Activated effector memory CD4-positive, alpha-beta T cell treated with Interleukin-2 at 50 U/mL for 16 hours (primary cell): ENCODE data around the gene NOM1.

Experiments used
- DNase-seq: peaks from one replicate; pipeline ENCODE4 v3.0.0-alpha.2; 2020

The NOM1 gene

DNA sequence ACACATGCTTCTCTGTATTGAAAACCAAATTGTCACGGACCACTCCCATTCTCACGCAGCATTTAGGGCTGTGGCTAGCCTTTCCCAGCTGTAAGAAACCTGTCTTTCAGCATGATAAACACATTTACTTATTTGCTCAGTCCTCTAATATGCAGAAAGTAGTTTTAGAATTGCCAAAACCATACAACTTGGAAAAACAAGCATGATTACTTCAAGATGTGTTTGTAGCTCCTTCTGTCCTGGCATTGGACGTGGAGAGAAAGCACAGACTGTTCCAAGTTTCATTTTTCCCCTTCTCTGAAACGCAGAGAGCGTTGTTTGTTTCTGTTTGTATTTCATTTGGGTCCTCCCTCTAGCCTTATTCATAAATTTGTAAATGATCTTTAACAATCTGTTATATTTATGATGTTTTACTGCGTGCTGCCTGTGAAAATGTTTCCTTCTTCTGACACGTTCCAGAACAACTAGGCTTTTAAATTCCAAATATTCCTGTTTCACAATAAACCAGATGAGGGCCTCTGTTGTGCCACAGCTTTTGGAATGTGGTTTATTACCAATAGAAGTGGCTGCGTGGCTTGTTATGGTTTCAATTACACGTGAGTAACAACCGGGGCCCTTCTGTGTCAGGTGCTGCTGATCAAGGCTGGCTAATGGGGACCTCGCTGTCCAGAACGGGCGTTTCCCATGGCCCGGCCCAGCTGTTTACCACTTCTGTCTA is 34.8 kb downstream of the NOM1 start:
- DNase-seq, result no peak

DNA sequence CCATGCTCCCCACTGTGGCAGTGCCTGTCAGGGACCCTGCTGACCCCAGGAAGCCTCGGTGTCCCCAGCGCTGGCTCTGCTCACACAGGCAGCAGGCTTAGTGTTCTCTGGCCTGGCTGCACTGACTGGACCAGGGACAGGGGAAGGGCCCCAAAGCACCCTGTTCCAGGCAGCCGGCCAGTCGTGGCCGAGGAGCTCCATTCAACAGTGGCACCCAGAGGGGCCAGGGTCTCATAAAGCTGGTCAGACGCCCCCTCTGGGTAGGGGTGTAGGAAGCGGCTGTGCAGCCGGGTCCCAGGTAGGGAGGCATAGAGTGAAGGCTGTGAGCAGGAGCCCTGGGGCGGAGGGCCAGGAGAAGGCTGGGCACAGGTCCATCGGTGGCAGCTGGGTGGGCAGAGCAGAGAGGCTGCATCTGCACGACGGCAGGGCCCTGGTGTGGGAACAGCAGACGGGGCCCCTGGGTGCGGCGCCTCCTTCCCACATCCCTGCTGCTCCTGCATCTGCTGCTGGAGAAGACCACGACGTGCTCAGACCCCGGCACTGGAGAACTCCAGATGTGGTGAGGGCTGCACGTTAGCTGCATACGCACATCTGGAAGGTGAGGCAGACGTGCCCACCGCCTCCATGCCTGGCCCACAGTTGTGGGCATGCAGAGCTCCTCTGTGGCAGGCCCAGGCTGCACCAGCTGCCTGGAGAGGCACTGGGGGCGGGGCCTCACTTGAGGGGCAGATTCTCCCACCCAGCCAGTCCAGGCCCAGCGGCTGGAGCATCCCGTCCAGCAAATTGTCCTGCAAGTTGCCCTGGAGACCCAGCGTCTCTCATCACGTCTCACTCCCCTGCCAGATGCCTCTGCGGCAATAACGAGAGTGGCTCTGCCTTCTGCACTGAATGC is 35.8 kb downstream of the NOM1 start:
- DNase-seq, result no peak

DNA sequence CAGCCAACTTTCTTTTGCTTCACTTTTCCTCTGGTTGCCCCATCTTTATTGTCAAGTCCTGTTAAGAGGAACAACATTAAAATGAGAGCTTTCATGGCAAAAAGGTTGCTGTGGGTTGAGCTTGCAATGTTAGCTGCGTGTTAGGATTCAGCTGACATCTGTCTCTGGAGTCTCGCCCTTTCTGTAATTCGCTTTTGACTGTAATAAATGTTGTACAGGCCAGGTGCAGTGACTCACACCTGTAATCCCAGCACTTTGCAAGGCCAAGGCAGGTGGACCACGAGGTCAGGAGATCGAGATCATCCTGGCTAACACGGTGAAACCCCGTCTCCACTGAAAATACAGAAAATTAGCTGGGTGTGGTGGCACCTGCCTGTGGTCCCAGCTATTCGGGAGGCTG is 36.9 kb downstream of the NOM1 start:
- no peak for DNase-seq

DNA sequence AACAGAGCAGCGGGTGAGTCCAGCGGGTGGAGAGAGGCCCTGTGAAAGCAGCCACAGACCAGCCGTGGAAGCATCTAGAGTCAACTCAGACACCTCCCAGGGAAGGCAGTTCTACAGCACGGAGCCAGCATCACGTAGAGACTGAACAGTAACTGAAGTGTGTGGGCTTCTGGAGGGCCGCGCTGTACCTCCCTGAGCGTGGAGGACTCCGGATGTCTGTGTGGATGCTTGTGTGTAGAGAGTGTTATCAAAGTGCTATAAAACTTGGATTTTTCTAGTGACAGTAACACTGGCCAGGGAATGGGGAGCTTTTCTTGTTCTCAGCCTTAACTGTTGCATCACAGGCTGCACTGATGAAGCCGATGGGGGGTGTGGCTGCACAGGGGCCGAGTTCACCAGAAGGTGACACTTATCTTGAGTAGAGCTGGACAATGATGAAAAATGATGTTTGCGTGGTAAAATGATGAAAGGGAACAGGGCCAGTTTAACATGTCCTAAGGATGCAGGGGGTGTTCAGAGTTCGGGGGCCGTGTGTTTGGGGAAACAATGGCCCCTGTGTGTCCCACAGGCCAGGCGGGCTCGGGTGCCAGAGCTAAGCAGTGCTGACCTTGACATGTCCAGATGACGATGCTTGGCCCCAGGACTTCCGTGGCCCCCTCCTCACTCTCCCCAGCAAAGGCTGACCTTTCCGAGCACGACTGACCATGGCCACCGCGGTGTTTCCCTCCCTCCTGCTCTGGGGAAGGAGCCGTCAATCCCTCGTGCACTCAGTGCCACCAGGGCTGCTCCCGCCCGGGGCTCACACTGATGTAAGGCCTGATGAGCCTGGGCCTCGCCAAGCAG is 39.1 kb downstream of the NOM1 start:
- no peak for DNase-seq

DNA sequence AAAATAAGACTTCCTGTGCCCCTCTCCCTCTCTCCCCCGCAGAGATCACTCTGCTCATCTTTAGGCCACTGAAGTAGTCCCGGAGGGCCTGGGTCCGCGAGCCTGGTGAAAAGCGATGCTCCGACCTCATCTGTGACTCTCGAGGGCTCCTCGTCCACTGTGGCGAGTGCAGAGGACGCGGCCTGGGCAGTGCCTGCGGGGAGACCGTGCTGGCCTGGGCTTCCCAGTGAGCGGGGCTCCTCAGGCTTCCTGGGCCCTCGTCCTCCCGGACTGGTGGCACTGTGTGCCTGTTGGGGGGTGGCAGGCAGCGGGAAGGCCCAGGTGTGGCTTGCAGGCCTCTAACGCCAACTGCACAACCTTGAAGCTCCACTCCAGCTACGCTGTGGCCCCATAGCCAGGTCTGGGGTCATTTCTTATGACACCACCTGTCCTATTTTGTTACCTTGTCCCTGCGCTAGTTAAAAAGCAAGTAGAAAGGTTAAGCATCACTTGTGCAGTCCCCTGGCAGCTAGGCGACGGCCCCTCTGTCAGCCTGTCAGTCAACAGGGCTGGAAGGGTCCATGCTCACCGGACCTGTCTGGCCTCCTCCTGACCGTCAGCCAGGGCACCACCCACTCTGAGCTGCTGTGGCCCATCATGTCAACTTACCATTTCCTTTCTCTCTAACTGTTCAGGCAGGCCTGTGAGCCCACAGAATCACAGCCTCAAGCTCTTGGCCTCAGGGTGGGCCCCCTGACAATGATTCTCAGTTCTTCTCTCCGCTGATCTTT is 40.4 kb downstream of the NOM1 start:
- no peak for DNase-seq

DNA sequence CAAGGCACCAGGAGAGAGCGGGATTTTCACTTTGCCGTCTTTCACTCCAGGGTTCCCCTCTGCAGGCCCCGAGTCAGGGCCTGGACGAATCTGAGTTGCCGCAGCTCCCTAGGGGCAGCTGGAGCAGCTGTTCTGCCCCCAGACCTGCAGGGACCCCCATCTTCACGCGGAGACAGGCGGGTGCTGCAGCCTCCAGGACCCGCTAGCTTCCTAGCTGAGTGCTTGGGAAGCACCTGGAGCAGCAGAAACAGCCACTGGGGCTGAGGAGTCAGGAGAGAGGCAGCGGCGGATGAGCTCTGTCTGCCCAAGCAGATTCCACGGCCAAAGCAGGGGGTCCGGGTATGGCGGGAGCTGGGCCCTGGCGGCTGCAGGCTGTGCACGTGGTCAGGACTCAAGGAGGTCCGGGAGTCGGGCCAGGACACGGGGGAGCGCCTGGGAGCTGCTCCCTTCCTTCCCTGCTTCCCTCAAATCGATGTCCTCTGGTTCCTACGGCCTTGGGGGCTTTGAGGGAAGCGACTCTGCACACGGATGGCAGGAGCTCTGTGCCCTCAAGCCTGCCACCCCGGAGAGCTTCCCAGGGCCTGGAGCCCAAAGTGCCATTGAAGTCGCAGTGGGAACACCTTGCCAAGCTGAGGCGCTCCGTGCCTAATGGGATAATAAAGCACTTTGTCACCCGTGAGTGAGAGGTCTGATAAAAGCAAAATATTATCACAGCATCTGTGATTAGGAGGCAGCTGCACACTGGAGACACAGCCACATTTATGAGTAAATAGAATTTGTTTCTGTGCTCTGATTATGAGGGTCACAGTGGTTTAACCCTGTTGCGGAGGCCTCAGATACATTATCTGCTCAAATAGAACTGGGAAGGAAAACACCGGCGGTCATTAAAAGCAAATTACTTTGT is 43.8 kb downstream of the NOM1 start:
- DNase-seq, result no peak

DNA sequence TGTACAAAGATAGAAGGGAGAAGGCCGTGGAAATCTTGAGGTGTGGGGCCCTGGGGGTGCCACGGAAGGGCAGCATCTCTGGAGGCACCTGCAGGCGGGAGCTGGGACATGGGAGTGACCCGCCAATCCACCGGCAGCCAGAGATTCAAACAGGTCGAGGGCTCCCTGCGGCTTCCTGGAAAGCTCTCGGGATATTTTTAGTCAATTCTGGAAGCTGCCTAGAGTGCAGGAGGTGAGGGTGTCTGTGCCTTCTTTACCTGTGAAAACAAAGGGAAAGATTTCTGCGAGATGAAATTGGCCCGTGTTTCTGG is 44.4 kb downstream of the NOM1 start:
- no peak for DNase-seq

DNA sequence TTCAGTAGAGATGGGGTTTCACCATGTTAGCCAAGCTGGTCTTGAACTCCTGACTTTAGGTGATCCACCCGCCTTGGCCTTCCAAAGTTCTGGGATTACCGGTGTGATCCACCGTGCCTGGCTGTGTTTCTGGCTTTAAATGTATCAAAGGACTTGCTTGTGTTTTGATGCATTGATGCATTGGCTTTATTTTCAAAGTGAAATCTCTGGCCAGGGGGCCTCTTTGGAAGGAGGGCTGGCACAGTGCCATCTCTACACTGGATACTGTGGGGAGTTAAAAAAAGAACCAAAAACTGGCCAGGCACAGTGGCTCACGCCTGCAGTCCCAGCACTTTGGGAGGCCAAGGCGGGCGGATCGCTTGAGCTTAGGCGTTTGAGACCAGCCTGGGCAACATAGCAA is 44.9 kb downstream of the NOM1 start:
- DNase-seq, result no peak

DNA sequence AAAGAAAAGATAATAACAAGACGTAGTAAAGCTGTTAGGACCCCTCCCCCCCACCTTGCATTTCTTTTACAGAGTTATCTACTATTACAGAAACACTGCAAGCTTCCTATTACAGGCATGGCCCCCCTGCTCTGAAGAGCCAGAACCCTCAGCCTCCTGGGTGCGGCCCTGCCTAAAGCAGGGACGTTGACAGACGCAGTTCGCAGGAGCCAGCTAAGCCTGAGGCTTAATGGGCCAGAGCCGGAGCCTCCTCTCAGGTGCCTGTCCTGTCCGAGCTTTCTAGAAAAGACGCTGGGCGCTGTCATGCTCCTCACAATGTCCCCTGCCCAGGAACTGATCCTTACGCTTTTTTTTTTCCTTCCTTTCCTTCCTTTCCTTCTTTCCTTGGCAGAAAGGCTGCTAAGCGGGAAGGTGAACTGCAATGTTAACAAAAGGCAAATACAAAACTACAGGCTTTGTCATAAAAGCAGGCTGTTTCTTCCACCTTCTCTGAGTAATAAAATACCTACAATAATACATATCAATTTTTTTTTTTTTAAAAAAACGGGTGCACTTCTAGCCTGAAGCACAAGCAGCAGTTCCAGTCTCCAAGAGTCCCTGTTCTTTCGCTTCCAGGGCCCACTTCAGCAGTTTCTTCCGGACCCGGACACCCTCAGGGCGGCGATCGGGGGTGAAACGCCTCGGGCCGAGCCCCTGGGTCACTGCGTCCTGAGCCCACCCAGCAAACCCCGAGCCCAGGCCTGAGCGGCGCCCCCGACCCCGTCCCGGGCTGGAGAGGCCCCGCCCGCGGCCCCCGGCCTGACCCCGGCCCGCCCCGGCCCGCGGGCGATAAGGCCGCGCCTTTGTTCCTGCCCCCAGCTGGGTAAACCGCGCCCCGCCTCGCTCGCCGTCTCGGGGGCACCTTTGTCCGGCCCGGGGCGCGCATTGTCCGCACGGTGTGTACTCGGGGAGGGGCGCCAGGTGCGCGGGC is 49.8 kb downstream of the NOM1 start:
- DNase-seq, result no peak

DNA sequence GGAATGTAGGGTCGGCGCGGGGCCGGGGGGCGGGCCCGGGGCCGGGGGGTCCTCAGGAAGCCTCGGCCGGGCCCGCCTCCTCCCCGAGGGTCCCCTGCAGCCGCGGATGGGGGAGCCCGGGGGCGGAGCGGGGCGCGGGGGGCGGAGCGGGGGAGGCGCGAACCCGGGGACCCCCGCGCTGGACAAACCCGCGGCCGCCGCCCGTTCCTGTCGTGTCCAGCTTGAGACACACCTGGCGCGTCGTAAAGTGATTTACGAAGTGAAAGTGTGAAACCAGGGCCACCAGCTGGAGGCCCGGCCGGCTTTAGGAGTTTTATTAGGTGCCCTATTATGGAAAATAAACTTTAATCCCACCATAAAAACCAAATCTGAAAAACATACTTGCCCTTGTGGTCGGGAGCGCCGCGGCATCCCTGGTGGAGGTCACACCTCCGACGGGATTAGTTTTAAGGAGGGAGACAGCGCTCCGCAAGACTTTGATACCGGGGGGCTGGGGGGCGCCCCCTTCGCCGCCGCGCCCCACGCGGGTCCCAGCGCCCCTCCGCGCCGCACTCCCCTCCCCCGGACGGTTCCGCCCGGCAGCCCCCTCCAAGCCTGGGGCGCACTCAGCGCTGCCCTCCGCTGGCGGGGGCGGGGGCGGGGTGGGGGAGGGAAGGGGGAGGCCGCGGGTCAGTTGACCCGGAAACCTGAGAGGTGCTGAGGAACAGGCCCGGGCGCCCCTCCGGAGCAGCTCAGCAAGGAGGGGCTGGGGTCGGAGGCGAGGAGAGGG is 50.6 kb downstream of the NOM1 start:
- no peak for DNase-seq

DNA sequence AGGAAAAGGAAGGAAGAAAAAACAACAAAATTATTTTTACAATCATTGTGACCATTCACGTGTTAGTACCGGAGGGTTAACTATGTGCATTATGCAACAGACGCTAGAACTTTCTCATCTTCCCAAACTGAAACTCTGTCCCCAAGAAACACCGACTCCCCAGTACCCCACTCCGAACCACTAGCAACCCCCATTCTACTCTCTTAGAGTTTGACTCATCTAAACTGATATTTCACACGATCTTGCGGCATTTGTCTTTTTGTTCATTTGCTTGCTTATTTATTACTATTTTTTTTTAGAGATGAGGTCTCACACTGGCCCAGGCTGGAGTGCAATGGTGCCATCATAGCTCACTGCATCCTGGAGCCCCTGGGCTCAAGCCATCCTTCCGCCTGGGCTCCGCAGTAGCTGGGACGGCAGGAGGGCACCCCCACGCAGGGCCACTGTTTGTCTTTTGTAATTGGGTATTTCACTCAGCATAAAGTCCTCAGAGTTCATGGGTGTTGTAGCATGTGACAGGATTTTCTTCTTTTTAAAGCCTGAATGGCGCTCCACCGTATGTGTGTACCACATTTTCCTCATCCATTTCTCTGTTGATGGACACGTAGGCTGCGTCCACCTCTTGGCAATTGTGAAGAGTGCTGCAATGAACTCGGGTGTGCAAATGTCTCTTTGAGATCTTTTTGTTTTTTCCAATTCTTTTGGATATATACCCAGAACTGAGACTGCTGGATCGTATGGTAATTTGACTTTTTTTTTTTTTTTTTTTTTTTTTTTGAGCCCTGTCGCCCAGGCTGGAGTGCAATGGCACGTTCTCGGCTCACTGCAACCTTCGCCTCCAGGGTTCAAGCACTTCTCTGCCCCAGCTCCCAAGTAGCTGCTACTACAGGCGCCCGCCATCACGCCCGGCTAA is 51.5 kb downstream of the NOM1 start:
- DNase-seq, result no peak

DNA sequence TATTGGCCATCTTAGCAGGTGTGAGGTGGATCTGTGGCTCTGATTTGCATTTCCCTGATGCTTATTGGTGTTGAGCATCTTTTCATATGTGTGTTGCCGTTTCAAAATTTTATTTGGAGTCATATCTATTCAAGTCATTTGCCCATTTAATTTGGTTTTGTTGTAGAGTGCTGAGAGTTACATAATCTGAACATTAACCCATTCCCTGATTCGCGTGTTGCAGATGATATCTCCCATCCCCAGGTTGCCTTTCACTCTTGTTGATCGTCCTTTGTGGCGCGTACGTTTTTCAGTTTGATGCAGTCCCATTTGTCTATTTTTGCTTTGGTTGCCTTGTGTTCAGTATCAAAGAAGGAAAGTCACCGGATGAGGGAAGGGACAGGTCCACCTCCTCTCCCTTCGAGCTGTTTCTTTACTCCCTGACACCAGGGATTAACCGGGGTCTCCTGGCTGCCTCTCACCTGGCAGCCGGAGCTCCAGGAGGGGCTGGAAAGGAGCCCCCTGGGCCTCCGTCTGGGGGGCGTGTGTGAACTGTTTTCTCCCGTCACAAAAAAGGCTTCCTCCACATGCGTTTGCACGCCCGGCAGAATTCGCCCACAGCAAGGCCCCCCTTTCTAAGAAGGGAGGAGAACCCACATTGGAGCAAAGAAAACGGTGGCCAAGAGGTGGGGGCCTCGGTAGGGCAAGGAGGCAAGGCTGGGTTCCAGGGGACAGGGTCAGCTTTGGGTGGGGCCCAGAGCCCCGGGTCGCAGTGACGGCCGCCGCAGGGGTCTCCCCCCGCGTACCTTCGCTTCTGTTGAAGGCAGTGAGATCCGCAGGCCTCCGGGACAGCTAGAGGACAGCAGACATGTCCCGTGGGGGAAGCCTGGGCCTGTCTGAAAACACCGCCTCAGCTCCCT is 52.7 kb downstream of the NOM1 start:
- no peak for DNase-seq

DNA sequence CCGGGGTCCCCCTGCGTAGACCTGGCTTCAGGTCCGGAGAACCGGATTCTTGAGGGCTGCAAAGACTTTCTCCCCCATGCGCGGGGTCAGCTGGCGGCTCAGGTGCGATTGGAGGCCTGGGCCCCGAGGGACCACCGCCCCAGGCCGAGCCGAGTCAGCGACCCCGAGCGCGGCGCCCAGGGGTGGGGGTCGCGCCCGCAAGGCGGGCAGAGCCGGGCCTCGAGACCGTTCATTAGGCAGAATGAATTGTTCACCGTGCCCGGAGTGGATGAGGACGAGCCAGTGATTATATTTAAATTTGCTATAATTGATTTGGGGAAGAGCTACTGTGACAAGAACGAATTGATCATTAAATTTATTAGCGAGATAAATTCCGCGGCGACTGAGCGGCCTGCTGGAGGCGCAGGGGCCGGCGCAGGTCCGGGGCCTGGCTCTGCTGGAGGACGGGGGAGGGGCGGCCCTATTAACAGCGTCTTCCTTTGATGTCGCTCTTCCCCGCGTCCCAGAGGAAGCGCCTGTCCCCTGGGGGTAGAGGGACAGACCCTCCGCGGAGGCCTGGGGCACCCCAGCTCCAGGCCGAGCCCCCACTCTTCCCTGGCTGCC is 53.4 kb downstream of the NOM1 start:
- DNase-seq, result no peak

DNA sequence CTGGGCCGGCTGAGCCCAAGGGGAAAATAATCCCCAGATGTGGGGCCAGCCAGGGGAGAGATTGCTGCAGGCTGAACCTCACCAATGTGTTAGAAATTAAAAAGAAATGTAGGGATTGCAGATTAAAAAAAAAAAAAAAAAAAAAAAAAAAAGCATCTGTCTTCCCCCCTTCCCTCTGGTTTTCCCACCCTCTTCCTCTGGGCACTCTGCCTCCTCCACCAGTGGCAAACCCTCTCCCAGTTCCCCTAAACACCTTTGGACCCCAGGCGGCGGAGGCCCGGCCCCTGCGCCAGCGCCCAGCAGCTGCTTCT is 53.9 kb downstream of the NOM1 start:
- DNase-seq, result no peak

DNA sequence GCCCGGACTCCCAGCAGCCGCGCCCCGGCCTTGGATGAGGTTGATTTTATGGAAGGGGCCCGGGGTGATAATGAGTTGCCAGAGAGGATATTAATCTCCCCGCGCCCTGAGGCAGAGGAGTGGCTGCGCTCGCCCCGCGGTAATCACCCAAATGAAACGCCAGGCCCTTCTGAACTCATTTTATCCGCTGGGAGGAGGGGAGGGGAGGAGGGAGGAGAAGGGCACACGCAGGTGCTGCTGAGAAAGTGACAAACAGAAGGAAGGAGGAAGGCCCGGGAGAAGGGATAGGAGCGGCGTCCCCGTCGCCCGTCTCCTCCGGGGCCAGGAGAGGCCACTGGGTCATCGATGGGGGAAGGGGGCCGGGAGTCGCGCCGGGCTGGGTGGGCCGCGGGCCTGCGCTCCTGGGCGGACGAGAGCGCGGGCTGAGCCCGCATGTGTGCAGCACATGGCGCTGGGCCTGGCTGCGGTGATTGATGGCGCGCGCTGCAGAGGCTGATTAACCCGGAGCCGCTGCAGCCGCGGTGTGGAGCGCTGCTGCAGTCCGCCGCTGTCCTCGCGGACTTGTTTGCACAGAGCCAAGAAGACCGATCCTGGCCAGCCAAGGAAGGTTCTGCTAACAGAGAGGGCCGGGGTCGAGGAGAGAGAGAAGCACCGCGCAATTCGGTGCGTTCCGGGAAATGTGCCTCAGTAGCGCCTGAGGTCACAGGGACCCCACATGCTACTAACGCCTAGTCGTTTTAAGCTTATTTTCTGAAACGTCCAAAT is 54.4 kb downstream of the NOM1 start:
- DNase-seq, result no peak
